ENCODE data around the gene HMG20A.

Gene HMG20A

GRCh38 chr15:77530576-77530975 is 109.9 kb downstream of the HMG20A start:
- no peak overlapping the region for H3K4me3 ChIP-seq (ENCODE audit: low read depth, low read length)
- peaks cover 2% of the 10 kb centered on the region for H3K27me3 ChIP-seq (ENCODE audit: control insufficient read depth, insufficient read depth, low read length)
- no peaks in the 10 kb centered on the region for H3K9me3 ChIP-seq (ENCODE audit: control insufficient read depth, insufficient read depth, low read length)
- H3K36me3 ChIP-seq (ENCODE audit: control insufficient read depth, insufficient read depth, low read length), result no peaks in the 10 kb centered on the region
- no peak overlapping the region for H3K9ac ChIP-seq (ENCODE audit: low read depth, low read length)
- peaks cover 17% of the 10 kb centered on the region for H3K4me1 ChIP-seq (ENCODE audit: control insufficient read depth, insufficient read depth, low read length)

DNA sequence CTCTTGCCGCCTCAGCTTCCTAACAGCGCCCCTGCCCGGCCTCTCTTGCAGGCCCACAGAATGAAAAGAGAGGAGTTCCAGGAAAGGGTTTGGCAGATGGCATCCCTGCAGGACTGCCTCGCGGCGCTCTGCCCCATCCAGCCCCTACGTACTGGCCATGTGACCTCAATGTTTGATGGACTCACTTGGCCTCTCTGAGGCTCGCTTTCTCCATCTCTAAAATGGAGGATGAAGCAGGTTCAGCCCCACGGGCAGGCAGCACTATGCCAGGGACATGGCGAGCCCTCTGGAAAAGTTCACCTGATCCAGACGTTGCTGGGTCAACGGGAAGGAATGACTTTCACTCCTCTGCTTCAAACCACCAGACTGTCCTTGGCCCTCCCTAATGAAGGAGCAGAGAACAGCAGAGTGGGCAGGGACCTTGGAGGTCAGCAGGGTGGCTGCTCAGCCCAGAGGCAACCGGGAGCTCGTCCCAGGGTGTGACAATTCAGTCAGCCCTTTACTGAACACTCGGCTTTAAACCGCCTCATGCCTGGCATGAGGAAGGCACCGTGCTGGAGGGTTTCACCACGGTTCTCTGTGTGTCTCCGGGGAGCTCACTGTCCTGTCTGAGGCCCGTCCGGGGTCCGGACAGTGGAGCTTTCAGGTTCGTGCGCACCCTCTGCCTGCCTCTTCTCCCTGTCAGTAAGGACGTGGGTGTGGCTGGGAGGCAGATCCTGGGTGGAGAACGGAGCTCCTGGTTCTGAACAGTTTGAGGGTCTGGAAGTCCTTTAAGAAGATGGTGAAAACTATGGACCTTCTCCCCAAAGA is 110.7 kb downstream of the HMG20A start:
- no peak overlapping the region for H3K9ac ChIP-seq (ENCODE audit: low read depth, low read length)
- H3K4me3 ChIP-seq (ENCODE audit: low read depth, low read length), result no peak overlapping the region
- peaks cover 20% of the 10 kb centered on the region for H3K4me1 ChIP-seq (ENCODE audit: control insufficient read depth, insufficient read depth, low read length)
- no peaks in the 10 kb centered on the region for H3K9me3 ChIP-seq (ENCODE audit: control insufficient read depth, insufficient read depth, low read length)
- no peaks in the 10 kb centered on the region for H3K36me3 ChIP-seq (ENCODE audit: control insufficient read depth, insufficient read depth, low read length)
- H3K27me3 ChIP-seq (ENCODE audit: control insufficient read depth, insufficient read depth, low read length), result no peaks in the 10 kb centered on the region

DNA sequence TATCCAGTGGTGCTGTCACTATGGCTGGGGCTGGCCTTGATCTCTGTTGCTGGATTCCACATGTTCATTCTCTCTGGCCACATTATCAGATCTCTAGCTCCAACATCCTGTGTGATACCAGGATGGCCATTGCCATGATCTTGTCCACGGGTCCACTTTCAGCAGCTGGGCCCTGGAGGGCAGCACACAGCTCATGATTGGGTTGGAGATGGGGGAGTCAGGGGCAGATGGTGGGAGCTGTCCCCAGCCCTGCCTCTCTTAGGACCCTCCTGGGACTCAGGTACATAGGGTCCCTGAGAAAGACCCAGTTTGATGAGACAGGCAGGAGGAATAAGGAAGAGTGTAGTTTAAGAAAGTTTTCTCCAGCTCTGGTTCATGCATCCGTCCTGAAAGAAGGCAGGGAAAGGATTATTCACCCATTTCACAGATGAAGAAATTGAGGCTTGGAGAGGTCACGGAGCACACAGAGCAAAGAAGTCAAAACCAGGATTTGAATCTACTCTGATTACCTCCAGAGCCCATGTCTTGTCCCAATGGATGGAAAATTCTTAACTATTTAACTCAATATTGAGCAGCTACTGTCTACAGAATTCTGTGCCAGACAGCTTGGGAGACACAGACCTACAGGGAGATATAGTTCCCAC is 111.5 kb downstream of the HMG20A start:
- Histone ChIP-seq H3K9me3 (ENCODE audit: control insufficient read depth, insufficient read depth, low read length) (no peaks in the 10 kb centered on the region), H3K36me3 (ENCODE audit: control insufficient read depth, insufficient read depth, low read length) (no peaks in the 10 kb centered on the region), H3K9ac (ENCODE audit: low read depth, low read length) (no peak overlapping the region), H3K27me3 (ENCODE audit: control insufficient read depth, insufficient read depth, low read length) (no peaks in the 10 kb centered on the region), H3K4me3 (ENCODE audit: low read depth, low read length) (no peak overlapping the region), H3K4me1 (ENCODE audit: control insufficient read depth, insufficient read depth, low read length) (peaks cover 18% of the 10 kb centered on the region)

DNA sequence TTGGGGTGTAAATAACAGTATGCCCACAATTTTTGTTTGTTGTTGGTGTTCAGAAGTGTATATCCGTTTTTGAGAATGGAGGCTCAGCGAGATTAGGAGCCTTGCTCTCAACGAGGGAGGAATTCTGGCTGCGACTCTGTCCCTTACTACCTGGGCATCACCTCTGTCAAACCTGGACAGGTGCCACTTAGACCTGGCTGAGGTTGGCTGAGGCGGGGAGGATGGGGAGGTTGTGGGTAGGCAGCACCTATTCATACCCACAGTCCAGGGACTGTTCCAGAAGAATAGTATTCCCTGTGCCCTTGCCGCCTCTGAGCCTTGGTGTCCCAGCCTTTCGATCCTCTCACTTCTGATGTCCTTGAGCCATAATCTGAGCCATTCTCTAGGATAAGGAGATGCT is 112.2 kb downstream of the HMG20A start:
- H3K9me3 ChIP-seq (ENCODE audit: control insufficient read depth, insufficient read depth, low read length), result no peaks in the 10 kb centered on the region
- no peak overlapping the region for H3K9ac ChIP-seq (ENCODE audit: low read depth, low read length)
- H3K36me3 ChIP-seq (ENCODE audit: control insufficient read depth, insufficient read depth, low read length), result no peaks in the 10 kb centered on the region
- H3K4me1 ChIP-seq (ENCODE audit: control insufficient read depth, insufficient read depth, low read length), result peaks cover 22% of the 10 kb centered on the region
- no peak overlapping the region for H3K4me3 ChIP-seq (ENCODE audit: low read depth, low read length)
- no peaks in the 10 kb centered on the region for H3K27me3 ChIP-seq (ENCODE audit: control insufficient read depth, insufficient read depth, low read length)

DNA sequence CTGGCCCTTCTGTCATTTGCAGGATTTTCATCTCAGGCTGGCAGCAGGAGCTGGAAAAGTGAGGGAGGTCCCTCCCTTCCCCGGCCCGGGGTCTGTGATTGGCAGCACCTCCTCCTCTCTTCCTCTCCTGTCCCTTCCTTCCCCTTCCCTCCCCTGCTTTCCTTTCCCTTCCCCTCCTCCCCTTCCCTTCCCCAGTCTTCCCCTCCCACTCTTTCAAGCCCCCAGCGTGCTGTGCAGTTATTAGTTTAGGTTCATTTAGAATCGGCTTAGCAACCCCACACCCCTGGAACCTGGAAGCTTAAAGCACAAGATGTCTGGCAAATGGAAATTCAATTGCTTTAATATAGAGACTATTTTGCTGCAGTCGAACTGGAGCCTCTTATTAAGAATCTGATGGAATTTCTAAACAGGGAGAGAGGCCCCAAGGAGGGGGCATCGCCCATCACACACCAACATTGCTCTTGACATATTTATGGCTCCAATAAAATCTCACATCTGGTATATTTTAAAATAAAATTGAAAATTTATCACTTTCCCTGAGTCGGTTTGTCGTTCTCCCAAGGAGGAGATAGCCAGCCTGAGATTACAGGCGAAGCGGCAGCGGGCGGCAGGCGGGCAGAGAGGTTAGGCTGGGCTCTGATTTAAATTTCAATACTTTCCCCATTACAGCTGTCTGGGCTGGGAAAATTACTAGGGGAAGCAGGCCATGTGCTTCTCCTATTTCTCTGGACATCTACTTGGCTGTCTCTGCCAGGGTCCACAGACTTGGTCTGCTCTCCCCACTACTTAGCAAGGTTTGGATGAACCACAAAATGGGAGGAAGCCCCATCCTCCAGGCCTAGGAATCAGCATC is 113.1 kb downstream of the HMG20A start:
- Histone ChIP-seq H3K9ac (ENCODE audit: low read depth, low read length) (no peak overlapping the region), H3K27me3 (ENCODE audit: control insufficient read depth, insufficient read depth, low read length) (no peaks in the 10 kb centered on the region), H3K9me3 (ENCODE audit: control insufficient read depth, insufficient read depth, low read length) (no peaks in the 10 kb centered on the region), H3K36me3 (ENCODE audit: control insufficient read depth, insufficient read depth, low read length) (no peaks in the 10 kb centered on the region), H3K4me3 (ENCODE audit: low read depth, low read length) (no peak overlapping the region), H3K4me1 (ENCODE audit: control insufficient read depth, insufficient read depth, low read length) (peaks cover 30% of the 10 kb centered on the region)

Measured in iPS-15b (cell line).